ENCODE data around the gene FAM229A.
"Not testable (repeated sequence)": the region's sequence is repeated elsewhere in the genome, so short reads cannot be mapped to it uniquely, and the experiment has no call there.

Gene FAM229A

DNA sequence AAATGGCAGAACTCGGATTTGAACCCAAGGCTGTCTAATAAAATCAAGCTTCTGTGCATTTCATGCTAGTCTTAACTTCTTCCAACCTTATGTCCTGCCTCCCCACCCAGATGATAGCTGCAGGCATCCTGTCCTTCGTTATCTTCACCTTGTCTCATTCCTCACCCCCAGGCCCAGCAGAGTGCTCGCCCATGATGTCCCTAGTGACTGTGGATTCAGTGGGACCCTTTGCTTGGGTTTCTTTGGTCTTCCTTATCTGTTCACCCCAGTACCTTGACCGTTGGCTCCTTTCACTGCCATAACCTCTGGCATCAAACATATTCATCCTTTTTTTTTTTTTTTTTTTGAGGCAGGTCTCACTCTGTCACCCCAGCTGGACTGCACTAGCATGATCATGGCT, 37.6 kb upstream of the FAM229A start:
- no peak for DNase-seq (ENCODE audit: low read depth)
- no peak overlapping the region for H3K4me3 ChIP-seq (ENCODE audit: low read depth, low read length)
- no peak for TF ChIP-seq CTCF (IDR thresholded peaks at IDR 0.05; ENCODE audit: low read depth, low read length, missing control alignments)

DNA sequence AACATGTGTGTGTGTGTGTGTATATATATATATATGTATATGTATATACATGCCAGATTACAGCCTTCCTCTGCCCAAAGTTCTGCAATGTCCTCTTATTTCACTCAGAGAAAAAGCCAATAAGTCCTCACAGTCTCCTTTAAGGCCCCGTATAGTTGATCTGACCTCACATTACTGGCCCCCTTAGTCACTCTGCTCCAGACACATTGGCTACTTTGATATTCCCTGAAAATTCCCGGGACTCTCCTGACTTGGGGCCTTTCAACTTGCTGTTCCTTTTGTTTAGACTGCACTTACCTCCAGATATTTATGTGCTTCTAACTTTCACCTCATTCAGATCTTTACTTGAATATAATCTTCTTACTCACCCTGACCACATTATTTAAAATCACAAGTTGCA, 36.1 kb upstream of the FAM229A start:
- H3K4me3 ChIP-seq (ENCODE audit: low read depth, low read length) = no peak overlapping the region
- no peak for DNase-seq (ENCODE audit: low read depth)
- no peak for TF ChIP-seq CTCF (IDR thresholded peaks at IDR 0.05; ENCODE audit: low read depth, low read length, missing control alignments)

DNA sequence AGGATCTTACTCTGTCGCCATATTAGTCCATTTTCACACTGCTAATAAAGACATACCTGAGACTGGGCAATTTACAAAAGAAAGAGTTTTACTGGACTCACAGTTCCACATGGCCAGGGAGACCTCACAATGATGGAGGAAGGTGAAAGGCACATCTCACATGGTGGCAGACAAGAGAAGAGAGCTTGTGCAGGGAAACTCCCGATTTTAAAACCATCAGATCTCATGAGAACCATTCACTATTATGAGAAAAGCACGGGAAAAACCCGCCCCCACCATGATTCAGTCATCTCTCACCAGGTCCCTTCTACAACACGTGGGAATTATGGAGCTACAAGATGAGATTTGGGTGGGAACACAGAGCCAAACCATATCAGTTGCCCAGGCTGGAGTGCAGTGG, 34.2 kb upstream of the FAM229A start:
- H3K4me3 ChIP-seq (ENCODE audit: low read depth, low read length); DNase-seq (ENCODE audit: low read depth): not testable (repeated sequence)

GRCh38 chr1:32394890-32395432, 32.7 kb upstream of the FAM229A start:
- H3K4me3 ChIP-seq (ENCODE audit: low read depth, low read length) = peak overlapping the region; percentile 76
- DNase-seq (ENCODE audit: low read depth) = no peak
- TF ChIP-seq CTCF (IDR thresholded peaks at IDR 0.05; ENCODE audit: low read depth, low read length, missing control alignments) = no peak

GRCh38 chr1:32394141-32394889, 32.0 kb upstream of the FAM229A start, which contains the start of gene BSDC1:
TSS of gene BSDC1 (minus strand) at chr1:32394441. CDS start at chr1:32394414, 27 bp downstream.
- peak; percentile 94 for DNase-seq (ENCODE audit: low read depth)
- peak within 1 kb of the TSS; percentile 76 for H3K4me3 ChIP-seq (ENCODE audit: low read depth, low read length)
- TF ChIP-seq CTCF (IDR thresholded peaks at IDR 0.05; ENCODE audit: low read depth, low read length, missing control alignments) = no peak

GRCh38 chr1:32393832-32394140, 31.5 kb upstream of the FAM229A start:
- no peak for TF ChIP-seq CTCF (IDR thresholded peaks at IDR 0.05; ENCODE audit: low read depth, low read length, missing control alignments)
- peak overlapping the region; percentile 76 for H3K4me3 ChIP-seq (ENCODE audit: low read depth, low read length)
- DNase-seq (ENCODE audit: low read depth) = no peak

DNA sequence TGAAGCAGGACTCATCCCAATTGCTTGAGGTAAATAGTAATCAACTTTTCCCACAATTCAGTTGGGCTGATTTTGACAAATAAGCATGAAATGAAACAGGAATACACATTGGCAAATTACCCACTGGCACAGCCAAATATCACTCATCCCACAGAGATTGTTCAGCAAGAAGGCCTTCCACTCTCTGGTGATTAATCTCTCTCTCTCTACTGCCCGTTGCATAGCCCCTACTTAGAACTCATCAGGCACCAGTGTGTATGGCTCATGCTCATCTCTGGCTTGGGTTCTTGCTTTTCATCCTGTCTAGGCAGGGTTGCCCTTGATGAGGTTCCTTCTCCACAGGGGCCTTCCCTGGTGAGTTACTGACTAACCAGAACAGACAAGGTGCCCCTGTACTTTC, 30.9 kb upstream of the FAM229A start:
- no peak for DNase-seq (ENCODE audit: low read depth)
- peak overlapping the region; percentile 76; the same call in 1 of the 2 replicates for H3K4me3 ChIP-seq (ENCODE audit: low read depth, low read length)
- no peak for TF ChIP-seq CTCF (IDR thresholded peaks at IDR 0.05; ENCODE audit: low read depth, low read length, missing control alignments)

All from GM12864 (cell line).